K562 (cell line): Measurements from ENCODE around the gene NDFIP1. TPM values are rescaled to one million over a fixed set of nuclear protein-coding genes. Genes with fewer than 3 reads are reported as not detected.

Experiments used
- ATAC-seq: fragments of 200-7000 bp; cut with Tn5 transposase; 3 replicates; pipeline ENCODE4 v1.9.1; 2020; ENCODE audit warnings: moderate library complexity
- BruUV-seq: library from RNA; stranded (reverse); fragments of 400-500 nt; replicated peaks from 2 replicates; lab custom pipeline; 2021; lab: Mats Ljungman, UMichigan
- CTCF ChIA-PET: fragments of 300-600 bp; formaldehyde crosslinking; extraction: SDS; loops from one replicate; lab custom pipeline; 2021; ENCODE audit warnings: low intra/inter-chr PET ratio; lab: Yijun Ruan, JAX
- POLR2A ChIA-PET: fragments of 300-600, 350-650 bp; sonication (Branson Sonifier 250); formaldehyde crosslinking; extraction: SDS; loops from one replicate; lab custom pipeline; 2021; ENCODE audit warnings: antibody characterized with exemption, inconsistent platforms; lab: Yijun Ruan, JAX
- DNase-seq, 4 experiments: peaks; one replicate each; pipeline versions ENCODE4 v3.0.0 to v3.0.0-alpha.2; 2011 to 2018; ENCODE audit warnings: low spot score in 3 of 4, mixed read lengths in 3 of 4; ENCODE audit errors: extremely low read depth in 1 of 4
- FAIRE-seq: peaks from 2 replicates; lab custom pipeline; 2011; peaks lifted over from hg19 to GRCh38; lab: Jason Lieb, UNC
- H2AFZ ChIP-seq: 2 replicates; pipeline ENCODE4 v1.6.0; 2011; ENCODE audit warnings: low read depth, low read length, control low read depth, inconsistent platforms
- H3K27ac ChIP-seq: fragments of 200-600 bp; 3 replicates; pipeline ENCODE4 v1.8.0; 2011; ENCODE audit warnings: low read depth, mild to moderate bottlenecking, control low read depth, inconsistent platforms, low read length, moderate library complexity, mixed read lengths; ENCODE audit errors: extremely low read depth
- H3K27me3 ChIP-seq, 2 experiments: fragments of 300-600 bp in 1 of 2; 2 replicates in 1 of 2; 3 replicates in 1 of 2; pipeline versions ENCODE4 v1.6.0 to v1.8.0; 2011; ENCODE audit warnings: inconsistent platforms in 2 of 2, low read length in 2 of 2, mild to moderate bottlenecking in 1 of 2, mixed read lengths in 1 of 2, moderate library complexity in 1 of 2; ENCODE audit not compliant: control insufficient read depth in 2 of 2, insufficient read depth in 2 of 2
- H3K36me3 ChIP-seq: fragments of 300-600 bp; 3 replicates; pipeline ENCODE4 v1.8.0; 2011; ENCODE audit warnings: mild to moderate bottlenecking, low read length, inconsistent platforms; ENCODE audit not compliant: control insufficient read depth, insufficient read depth
- H3K4me1 ChIP-seq, 2 experiments: fragments of 200-600 bp in 1 of 2; replicated peaks in 1 of 2; 2 replicates in 1 of 2; 3 replicates in 1 of 2; pipeline versions ENCODE4 v1.5.1 to v1.8.0; 2011; ENCODE audit warnings: inconsistent platforms in 2 of 2, low read length in 2 of 2, mild to moderate bottlenecking in 1 of 2, mixed read lengths in 1 of 2, moderate library complexity in 1 of 2; ENCODE audit not compliant: control insufficient read depth in 2 of 2, insufficient read depth in 2 of 2
- H3K4me2 ChIP-seq: 2 replicates; pipeline ENCODE4 v1.6.1; 2011; ENCODE audit warnings: low read length, control low read depth, inconsistent platforms, mixed read lengths; ENCODE audit not compliant: insufficient read depth
- H3K4me3 ChIP-seq: fragments of 200-600 bp; sonication (generic), shearing (Covaris generic); 2 replicates; pipeline ENCODE4 v1.5.1; 2016; ENCODE audit warnings: control low read depth, inconsistent platforms
- H3K79me2 ChIP-seq: fragments of 200-600 bp; 3 replicates; pipeline ENCODE4 v1.8.0; 2011; ENCODE audit warnings: low read length, inconsistent platforms; ENCODE audit not compliant: control insufficient read depth, insufficient read depth
- H3K9ac ChIP-seq, 2 experiments: 2 replicates each; pipeline versions ENCODE4 v1.6.0 to v1.6.1; 2011; ENCODE audit warnings: low read depth in 2 of 2, low read length in 2 of 2, control low read depth in 1 of 2, inconsistent platforms in 1 of 2, mild to moderate bottlenecking in 1 of 2, mixed read lengths in 1 of 2; ENCODE audit not compliant: insufficient read depth in 1 of 2
- H3K9me1 ChIP-seq: one replicate; pipeline ENCODE4 v1.6.0; 2011; ENCODE audit warnings: inconsistent platforms, mild to moderate bottlenecking, low read length, moderate library complexity; ENCODE audit not compliant: control insufficient read depth, insufficient read depth
- H3K9me3 ChIP-seq: replicated peaks from 2 replicates; pipeline ENCODE4 v1.5.1; 2011; ENCODE audit warnings: low read depth, low read length, inconsistent platforms; ENCODE audit not compliant: control insufficient read depth, insufficient read depth
- H4K20me1 ChIP-seq: replicated peaks from 2 replicates; pipeline ENCODE4 v1.6.1; 2011; ENCODE audit warnings: low read length, inconsistent platforms, mixed read lengths; ENCODE audit not compliant: control insufficient read depth, insufficient read depth
- ATF1 ChIP-seq, 2 experiments: fragments of 450-650 bp in 1 of 2; IDR thresholded peaks; 2 replicates each; pipeline ENCODE4 v1.6.1; 2016; ENCODE audit warnings: missing compliant biosample characterization in 1 of 2, missing genetic modification characterization in 1 of 2
- BRF1 ChIP-seq: IDR thresholded peaks from 3 replicates; pipeline ENCODE4 v1.6.1; 2011; ENCODE audit warnings: borderline replicate concordance, mild to moderate bottlenecking; ENCODE audit not compliant: insufficient read length; ENCODE audit errors: extremely low read depth
- DNMT1 ChIP-seq: fragments of 450-650 bp; IDR thresholded peaks from 2 replicates; pipeline ENCODE4 v1.6.1; 2016; ENCODE audit warnings: antibody characterized with exemption, mild to moderate bottlenecking
- HOXB6 ChIP-seq: fragments of 250-450 bp; sonication (Bioruptor Pico); IDR thresholded peaks from 2 replicates; pipeline ENCODE4 v1.5.1; 2022; ENCODE audit warnings: mild to moderate bottlenecking, borderline replicate concordance
- MAFF ChIP-seq: IDR thresholded peaks from 2 replicates; pipeline ENCODE4 v1.6.1; 2012; ENCODE audit warnings: low read length, improper control_type of control experiment
- NBN ChIP-seq: fragments of 450-650 bp; IDR thresholded peaks from 2 replicates; pipeline ENCODE4 v1.6.1; 2016; ENCODE audit warnings: low read depth, mild to moderate bottlenecking
- NR1H2 ChIP-seq: sonication (generic); formaldehyde crosslinking; IDR thresholded peaks from 2 replicates; pipeline ENCODE4 v1.4.0; 2020; ENCODE audit warnings: mild to moderate bottlenecking, missing genetic modification reagents
- PCBP2 ChIP-seq: fragments of 200-400 bp; formaldehyde crosslinking; IDR thresholded peaks from 2 replicates; pipeline ENCODE4 v1.6.1; 2018; ENCODE audit warnings: low read length, low read depth, mild to moderate bottlenecking, moderate library complexity; ENCODE audit not compliant: poor library complexity, severe bottlenecking
- SMC3 ChIP-seq: conservative IDR thresholded peaks from 2 replicates; pipeline ENCODE4 v1.6.1; 2011; ENCODE audit warnings: low read depth, low read length, improper control_type of control experiment; ENCODE audit not compliant: insufficient read depth
- TCF7 ChIP-seq: sonication (generic); IDR thresholded peaks from 2 replicates; pipeline ENCODE4 v1.6.1; 2016; ENCODE audit warnings: antibody characterized with exemption, borderline replicate concordance
- ZBTB12 ChIP-seq: fragments of 250-450 bp; sonication (Bioruptor Pico); IDR thresholded peaks from 2 replicates; pipeline ENCODE4 v1.4.0; 2020
- ZNF75A ChIP-seq: fragments of 450-650 bp; formaldehyde crosslinking; IDR thresholded peaks from 2 replicates; pipeline ENCODE4 v1.4.0; 2020; ENCODE audit warnings: mild to moderate bottlenecking
- WGBS: fragments of 100-300 bp; shearing (Covaris generic); methylation state at CpG from one replicate; pipeline ENCODE4 v1.1.6; 2016; ENCODE audit warnings: low coverage, mixed read lengths; ENCODE audit not compliant: insufficient coverage; ENCODE audit errors: missing lambda C conversion rate; 5-methylcytosine and 5-hydroxymethylcytosine counted together
- in situ Hi-C: fragments of 300-500 bp; cut with MboI; formaldehyde crosslinking; loops from 4 replicates; pipeline ENCODE4 v1.15.0; 2018; ENCODE audit warnings: inconsistent platforms, mixed read lengths
- intact Hi-C: fragments of 100-400 bp; cut with micrococcal nuclease; formaldehyde crosslinking; loops from 2 replicates; pipeline ENCODE4 v1.14.2; 2022
- polyA plus RNA-seq, 8 experiments: library from polyadenylated mRNA; depleted of rRNA in 4 of 8; stranded (reverse) in 5 of 8; unstranded in 3 of 8; fragments of >200 nt; fragmentation: Nextera tagmentation in 2 of 8; fragmentation: Illumina TruSeq in 1 of 8; extraction: Ambion mirVana in 2 of 8; extraction: Trizol in 1 of 8; gene quantifications; 2 replicates each; pipeline versions ENCODE4 v1.2.1 to v1.2.3, GENCODE V29; 2011 to 2014; ENCODE audit warnings: inconsistent platforms in 1 of 8, missing spikeins in 1 of 8
- total RNA-seq, 7 experiments: library from RNA; depleted of rRNA in 6 of 7; stranded (reverse); fragments of >200 nt in 6 of 7; fragmentation: Illumina TruSeq in 2 of 7; extraction: Trizol in 2 of 7; gene quantifications; 2 replicates each; pipeline versions ENCODE4 v1.2.1 to v1.2.3, GENCODE V29; 2011 to 2021; ENCODE audit warnings: low replicate concordance in 1 of 7
- TF ChIP-seq, protein P1 (sequence below), 3 experiments: IDR thresholded peaks in 2 of 3; conservative IDR thresholded peaks in 1 of 3; 2 replicates each; pipeline ENCODE4 v1.5.1; 2011 to 2012; ENCODE audit warnings: low read length in 3 of 3, mild to moderate bottlenecking in 3 of 3, control low read depth in 2 of 3, improper control_type of control experiment in 1 of 3, inconsistent platforms in 1 of 3, low read depth in 1 of 3, mixed read lengths in 1 of 3, moderate library complexity in 1 of 3; ENCODE audit not compliant: insufficient read depth in 2 of 3
- TF ChIP-seq, protein P2 (sequence below), 2 experiments: fragments of 450-650 bp in 1 of 2; sonication (generic) in 1 of 2; formaldehyde crosslinking in 1 of 2; IDR thresholded peaks in 1 of 2; conservative IDR thresholded peaks in 1 of 2; 2 replicates each; pipeline versions ENCODE4 v1.6.1 to v1.8.1; 2016 to 2023; ENCODE audit warnings: mild to moderate bottlenecking in 2 of 2, moderate library complexity in 2 of 2, inconsistent platforms in 1 of 2, missing genetic modification reagents in 1 of 2
- TF ChIP-seq, protein P3 (sequence below): fragments of 450-650 bp; formaldehyde crosslinking; conservative IDR thresholded peaks from 2 replicates; pipeline ENCODE4 v1.4.0; 2022; ENCODE audit warnings: mild to moderate bottlenecking, missing genetic modification characterization

The NDFIP1 gene
- total and polyA plus RNA-seq, 9 of the 15 experiments (the other 6 are each of a cell fraction or from before 2014, with no cell fraction given): 5.3 to 37.5 (median 31.9) TPM

GRCh38 chr5:142145106-142145900, 36.7 kb downstream of the NDFIP1 start:
- H3K9ac ChIP-seq: no peak overlapping the region
- in situ Hi-C loops: loop anchor here (25.0 kb wide), 1 partner anchor 933 kb away; the partner anchor contains the start of genes PCDHB12, PCDHB13 and PCDHB14
- H3K36me3 ChIP-seq: peaks cover 62% of the 10 kb centered on the region
- BruUV-seq: no TSS peak
- no peaks in the 10 kb centered on the region for H3K9me3 ChIP-seq
- H3K27me3 ChIP-seq: no peaks in the 10 kb centered on the region
- WGBS: 61% methylated on average over 4 of the region's 4 CpGs
- CTCF ChIA-PET: interaction anchor here (1.1 to 3.1 kb wide), 3 partner anchors 97 to 152 kb away, joined by 3 to 39 read pairs (median 6); no protein-coding TSS in a partner anchor
- H3K4me3 ChIP-seq: no peak overlapping the region
- no peaks in the 10 kb centered on the region for H3K79me2 ChIP-seq
- DNase-seq (peak; percentile 54 to 78 (median 63)), FAIRE-seq (peak; percentile 72), ATAC-seq (peak; percentile 96)
- H4K20me1 ChIP-seq: no peaks in the 10 kb centered on the region
- H3K4me1 ChIP-seq: no peaks in the 10 kb centered on the region
- H3K4me2 ChIP-seq: no peak overlapping the region
- no peaks in the 10 kb centered on the region for H3K9me1 ChIP-seq
- POLR2A ChIA-PET: interaction anchor here (0.7 to 1.3 kb wide), 3 partner anchors 36 to 212 kb away, joined by 3 to 5 read pairs (median 3); no protein-coding TSS in a partner anchor
- no peak overlapping the region for H3K27ac ChIP-seq
- intact Hi-C loops: loop anchor here (2.0 to 10.0 kb wide), 3 partner anchors 257 to 481 kb away; no protein-coding TSS in a partner anchor
- H2AFZ ChIP-seq: no peak overlapping the region
- TF ChIP-seq ZBTB12 (no peak), NR1H2 (no peak), PCBP2 (no peak), SMC3 (peak; percentile 50), BRF1 (no peak), HOXB6 (CRISPR knock-in tag) (no peak), NBN (no peak), ZNF75A (no peak), ATF1 (CRISPR knock-in tag; IDR thresholded peaks at IDR 0.05) (no peak), ATF1 (tag; IDR thresholded peaks at IDR 0.05) (no peak), MAFF (no peak), DNMT1 (no peak), TCF7 (no peak)
- TF ChIP-seq, protein P1, sequence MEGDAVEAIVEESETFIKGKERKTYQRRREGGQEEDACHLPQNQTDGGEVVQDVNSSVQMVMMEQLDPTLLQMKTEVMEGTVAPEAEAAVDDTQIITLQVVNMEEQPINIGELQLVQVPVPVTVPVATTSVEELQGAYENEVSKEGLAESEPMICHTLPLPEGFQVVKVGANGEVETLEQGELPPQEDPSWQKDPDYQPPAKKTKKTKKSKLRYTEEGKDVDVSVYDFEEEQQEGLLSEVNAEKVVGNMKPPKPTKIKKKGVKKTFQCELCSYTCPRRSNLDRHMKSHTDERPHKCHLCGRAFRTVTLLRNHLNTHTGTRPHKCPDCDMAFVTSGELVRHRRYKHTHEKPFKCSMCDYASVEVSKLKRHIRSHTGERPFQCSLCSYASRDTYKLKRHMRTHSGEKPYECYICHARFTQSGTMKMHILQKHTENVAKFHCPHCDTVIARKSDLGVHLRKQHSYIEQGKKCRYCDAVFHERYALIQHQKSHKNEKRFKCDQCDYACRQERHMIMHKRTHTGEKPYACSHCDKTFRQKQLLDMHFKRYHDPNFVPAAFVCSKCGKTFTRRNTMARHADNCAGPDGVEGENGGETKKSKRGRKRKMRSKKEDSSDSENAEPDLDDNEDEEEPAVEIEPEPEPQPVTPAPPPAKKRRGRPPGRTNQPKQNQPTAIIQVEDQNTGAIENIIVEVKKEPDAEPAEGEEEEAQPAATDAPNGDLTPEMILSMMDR (IDR thresholded peaks at IDR 0.05 in 2 of 3, conservative IDR thresholded peaks at IDR 0.05 in 1 of 3; ENCODE audit: insufficient read depth in 2 of 3, low read depth in 1 of 3, low read length in 3 of 3): peak; percentile 71 to 80 (median 79)
- TF ChIP-seq, protein P2, sequence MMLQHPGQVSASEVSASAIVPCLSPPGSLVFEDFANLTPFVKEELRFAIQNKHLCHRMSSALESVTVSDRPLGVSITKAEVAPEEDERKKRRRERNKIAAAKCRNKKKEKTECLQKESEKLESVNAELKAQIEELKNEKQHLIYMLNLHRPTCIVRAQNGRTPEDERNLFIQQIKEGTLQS (IDR thresholded peaks at IDR 0.05): no peak
- TF ChIP-seq, protein P2 (CRISPR knock-in tag; conservative IDR thresholded peaks at IDR 0.05): no peak
- TF ChIP-seq, protein P3, sequence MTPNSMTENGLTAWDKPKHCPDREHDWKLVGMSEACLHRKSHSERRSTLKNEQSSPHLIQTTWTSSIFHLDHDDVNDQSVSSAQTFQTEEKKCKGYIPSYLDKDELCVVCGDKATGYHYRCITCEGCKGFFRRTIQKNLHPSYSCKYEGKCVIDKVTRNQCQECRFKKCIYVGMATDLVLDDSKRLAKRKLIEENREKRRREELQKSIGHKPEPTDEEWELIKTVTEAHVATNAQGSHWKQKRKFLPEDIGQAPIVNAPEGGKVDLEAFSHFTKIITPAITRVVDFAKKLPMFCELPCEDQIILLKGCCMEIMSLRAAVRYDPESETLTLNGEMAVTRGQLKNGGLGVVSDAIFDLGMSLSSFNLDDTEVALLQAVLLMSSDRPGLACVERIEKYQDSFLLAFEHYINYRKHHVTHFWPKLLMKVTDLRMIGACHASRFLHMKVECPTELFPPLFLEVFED: no peak
